NOMO-1 treated with DMSO at 0.1 percent for 48 hours (cell line): ENCODE results near the gene ATP8B4.
A peak's percentile ranks its signal among the peaks of the same experiment; 100 is the strongest.
"Not testable (repeated sequence)": the region's sequence is repeated elsewhere in the genome, so short reads cannot be mapped to it uniquely, and the experiment has no call there.

Experiments used
- DNase-seq: peaks from one replicate; lab custom pipeline; 2025; ENCODE audit not compliant: unreplicated experiment; lab: John Stamatoyannopoulos, UW

Gene ATP8B4, protein sequence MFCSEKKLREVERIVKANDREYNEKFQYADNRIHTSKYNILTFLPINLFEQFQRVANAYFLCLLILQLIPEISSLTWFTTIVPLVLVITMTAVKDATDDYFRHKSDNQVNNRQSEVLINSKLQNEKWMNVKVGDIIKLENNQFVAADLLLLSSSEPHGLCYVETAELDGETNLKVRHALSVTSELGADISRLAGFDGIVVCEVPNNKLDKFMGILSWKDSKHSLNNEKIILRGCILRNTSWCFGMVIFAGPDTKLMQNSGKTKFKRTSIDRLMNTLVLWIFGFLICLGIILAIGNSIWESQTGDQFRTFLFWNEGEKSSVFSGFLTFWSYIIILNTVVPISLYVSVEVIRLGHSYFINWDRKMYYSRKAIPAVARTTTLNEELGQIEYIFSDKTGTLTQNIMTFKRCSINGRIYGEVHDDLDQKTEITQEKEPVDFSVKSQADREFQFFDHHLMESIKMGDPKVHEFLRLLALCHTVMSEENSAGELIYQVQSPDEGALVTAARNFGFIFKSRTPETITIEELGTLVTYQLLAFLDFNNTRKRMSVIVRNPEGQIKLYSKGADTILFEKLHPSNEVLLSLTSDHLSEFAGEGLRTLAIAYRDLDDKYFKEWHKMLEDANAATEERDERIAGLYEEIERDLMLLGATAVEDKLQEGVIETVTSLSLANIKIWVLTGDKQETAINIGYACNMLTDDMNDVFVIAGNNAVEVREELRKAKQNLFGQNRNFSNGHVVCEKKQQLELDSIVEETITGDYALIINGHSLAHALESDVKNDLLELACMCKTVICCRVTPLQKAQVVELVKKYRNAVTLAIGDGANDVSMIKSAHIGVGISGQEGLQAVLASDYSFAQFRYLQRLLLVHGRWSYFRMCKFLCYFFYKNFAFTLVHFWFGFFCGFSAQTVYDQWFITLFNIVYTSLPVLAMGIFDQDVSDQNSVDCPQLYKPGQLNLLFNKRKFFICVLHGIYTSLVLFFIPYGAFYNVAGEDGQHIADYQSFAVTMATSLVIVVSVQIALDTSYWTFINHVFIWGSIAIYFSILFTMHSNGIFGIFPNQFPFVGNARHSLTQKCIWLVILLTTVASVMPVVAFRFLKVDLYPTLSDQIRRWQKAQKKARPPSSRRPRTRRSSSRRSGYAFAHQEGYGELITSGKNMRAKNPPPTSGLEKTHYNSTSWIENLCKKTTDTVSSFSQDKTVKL

GRCh38 chr15:50119063-50120040 is at the start of gene ATP8B4:
TSS of gene ATP8B4 (minus strand) at chr15:50119233. CDS start at chr15:50106966, 12,267 bp downstream.
- peak; percentile 63 for DNase-seq

GRCh38 chr15:50168379-50168778 is 49.3 kb upstream of the ATP8B4 start:
- no peak for DNase-seq

- DNase-seq = no peak
Measured at GRCh38 chr15:50167110-50167509, 48.1 kb upstream of the ATP8B4 start.

DNA sequence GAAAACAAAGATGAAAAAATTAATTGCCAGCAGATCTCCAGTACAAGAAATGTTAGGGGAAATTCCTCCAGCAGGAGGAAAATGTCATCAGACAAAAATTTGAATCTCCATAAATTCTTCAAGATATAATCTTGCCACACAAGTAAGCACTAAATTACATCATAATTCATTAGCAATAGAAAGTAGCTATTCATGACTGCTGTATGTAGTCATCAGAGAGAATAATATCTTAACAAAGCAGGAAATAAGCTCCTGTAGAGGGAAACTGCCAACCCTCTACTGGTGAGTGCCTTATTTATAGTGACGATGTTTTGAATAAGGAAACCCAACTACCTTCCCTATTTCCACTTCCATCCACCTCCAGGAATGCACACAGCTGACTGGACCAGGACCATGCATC is 47.2 kb upstream of the ATP8B4 start:
- DNase-seq = no peak

DNA sequence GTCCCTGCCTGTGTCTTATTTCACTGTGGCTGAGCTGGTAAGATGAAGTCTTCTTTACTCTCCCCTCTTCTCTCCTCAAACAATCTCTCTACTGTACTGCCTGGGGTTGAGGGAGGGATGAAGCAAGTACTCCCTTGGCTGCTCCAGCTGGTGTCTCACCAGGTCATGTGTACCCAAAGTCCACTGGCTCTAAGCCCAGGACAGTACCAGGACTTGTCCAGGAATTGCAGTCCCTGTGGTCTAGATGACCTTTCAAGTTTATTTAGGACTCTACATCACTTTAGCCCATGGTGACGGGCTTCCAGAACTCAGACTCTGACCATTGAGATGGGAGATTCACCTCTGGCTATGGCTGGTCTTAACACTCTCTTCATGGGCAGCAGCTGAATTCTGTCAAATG is 45.4 kb upstream of the ATP8B4 start:
- no peak for DNase-seq

DNA sequence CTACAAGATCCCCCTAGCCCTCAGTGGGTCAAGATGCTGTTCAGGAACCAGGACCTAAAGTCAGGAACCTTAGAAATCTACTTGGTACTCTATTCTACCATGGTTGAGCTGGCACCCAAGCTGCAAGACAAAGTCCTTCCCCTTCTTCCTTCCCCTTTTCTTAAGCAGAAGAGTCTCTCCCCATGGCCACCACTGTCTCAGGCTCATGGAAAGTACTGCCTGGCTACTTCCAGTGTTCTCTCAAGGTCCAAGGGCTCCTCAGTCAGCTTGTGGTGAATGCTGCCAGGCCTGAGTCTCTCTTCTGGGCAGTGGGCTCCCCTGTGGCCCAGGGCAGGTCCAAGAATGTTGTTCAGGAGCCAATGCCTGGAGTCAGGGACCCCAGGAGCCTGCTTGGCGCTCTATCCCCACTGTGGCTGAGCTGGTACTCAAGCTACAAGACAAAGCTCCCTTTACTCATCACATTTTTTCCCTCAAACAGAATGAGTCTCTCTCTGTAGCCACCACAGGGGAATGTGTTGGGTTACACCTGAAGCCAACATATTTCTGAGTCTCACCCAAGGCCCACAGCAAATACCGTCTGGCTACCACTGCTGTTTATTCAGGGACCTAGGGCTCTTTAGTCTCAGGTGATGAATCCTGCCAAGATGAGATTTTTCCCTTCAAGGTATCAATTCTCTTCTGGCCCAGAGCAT is 44.8 kb upstream of the ATP8B4 start:
- peak; percentile 57 for DNase-seq

- DNase-seq = no peak
Measured at GRCh38 chr15:50162969-50163718, 44.1 kb upstream of the ATP8B4 start.

DNA sequence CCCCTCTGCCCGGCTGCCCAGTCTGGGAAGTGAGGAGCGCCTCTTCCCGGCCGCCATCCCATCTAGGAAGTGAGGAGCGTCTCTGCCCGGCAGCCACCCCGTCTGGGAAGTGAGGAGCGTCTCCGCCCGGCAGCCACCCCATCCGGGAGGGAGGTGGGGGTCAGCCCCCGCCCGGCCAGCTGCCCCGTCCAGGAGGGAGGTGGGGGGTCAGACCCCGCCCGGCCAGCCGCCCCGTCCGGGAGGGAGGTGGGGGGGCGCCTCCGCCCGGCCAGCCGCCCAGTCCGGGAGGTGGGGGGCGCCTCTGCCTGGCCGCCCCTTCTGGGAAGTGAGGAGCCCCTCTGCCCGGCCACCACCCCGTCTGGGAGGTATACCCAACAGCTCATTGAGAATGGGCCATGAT is 39.2 kb upstream of the ATP8B4 start:
- DNase-seq = not testable (repeated sequence)

GRCh38 chr15:50151476-50151875 is 32.4 kb upstream of the ATP8B4 start:
- DNase-seq = no peak

- no peak for DNase-seq
Measured at GRCh38 chr15:50150851-50151250, 31.8 kb upstream of the ATP8B4 start.

DNA sequence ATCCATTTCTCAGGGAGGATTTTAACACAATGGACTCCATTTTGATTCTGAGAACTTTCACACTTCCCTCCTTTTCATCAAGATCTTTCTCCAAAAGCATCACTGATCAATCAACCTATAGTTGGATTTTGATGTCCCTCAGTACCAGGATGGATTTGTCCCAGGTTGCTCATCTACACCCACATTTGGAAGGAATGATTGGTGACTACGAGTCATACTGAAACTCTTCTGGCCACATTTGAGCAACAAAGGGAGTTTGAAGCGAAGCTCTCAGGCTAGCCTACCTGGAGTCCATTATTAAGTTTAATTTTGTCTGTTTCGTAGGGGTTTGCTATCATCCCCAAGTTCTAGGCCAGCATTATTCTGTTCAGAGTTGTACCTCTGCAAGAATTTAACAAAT is 31.3 kb upstream of the ATP8B4 start:
- no peak for DNase-seq

DNA sequence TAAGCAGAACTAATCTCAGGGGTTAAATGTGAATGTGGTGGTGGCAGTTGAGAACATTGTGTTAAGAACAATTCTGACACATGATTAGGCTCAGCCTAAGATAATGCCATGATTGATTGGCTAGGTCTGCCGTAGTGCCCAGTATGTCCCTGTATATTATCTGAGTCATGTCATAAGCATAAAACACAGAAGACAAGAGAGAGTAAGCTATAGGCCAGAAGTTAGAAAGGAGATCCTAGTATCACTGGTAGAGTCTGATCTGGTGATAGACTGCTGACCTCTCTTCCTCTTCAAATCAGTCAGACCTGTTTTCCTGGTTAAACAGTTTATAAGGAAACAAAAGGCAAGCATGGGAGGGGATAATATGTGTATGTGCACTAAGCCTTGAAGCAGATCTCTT is 30.1 kb upstream of the ATP8B4 start:
- DNase-seq = no peak

GRCh38 chr15:50148362-50148963 is 29.4 kb upstream of the ATP8B4 start:
- no peak for DNase-seq

- no peak for DNase-seq
Measured at GRCh38 chr15:50146632-50147031, 27.6 kb upstream of the ATP8B4 start.

DNA sequence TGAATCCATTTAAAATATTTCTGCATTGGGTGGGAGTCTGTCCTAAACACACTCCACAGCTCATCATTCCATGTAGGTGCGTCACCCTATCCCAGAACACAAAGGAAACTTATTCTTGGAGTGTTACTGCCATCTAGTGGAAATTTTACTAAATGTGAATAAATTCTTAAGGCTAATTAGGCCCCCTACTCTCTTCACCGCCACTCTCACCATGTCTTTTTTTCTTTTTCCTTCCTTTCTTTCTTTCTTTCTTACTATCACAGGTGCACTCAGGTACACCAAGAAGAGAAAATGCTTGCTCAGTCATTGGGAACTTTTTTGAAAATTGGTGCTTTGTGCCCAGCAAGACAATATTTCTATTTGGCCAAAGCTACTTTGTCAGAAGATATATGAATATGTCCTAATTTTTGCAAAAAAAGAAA is 26.4 kb upstream of the ATP8B4 start:
- peak; percentile 41 for DNase-seq

- no peak for DNase-seq
Measured at GRCh38 chr15:50144341-50145120, 25.5 kb upstream of the ATP8B4 start.

DNA sequence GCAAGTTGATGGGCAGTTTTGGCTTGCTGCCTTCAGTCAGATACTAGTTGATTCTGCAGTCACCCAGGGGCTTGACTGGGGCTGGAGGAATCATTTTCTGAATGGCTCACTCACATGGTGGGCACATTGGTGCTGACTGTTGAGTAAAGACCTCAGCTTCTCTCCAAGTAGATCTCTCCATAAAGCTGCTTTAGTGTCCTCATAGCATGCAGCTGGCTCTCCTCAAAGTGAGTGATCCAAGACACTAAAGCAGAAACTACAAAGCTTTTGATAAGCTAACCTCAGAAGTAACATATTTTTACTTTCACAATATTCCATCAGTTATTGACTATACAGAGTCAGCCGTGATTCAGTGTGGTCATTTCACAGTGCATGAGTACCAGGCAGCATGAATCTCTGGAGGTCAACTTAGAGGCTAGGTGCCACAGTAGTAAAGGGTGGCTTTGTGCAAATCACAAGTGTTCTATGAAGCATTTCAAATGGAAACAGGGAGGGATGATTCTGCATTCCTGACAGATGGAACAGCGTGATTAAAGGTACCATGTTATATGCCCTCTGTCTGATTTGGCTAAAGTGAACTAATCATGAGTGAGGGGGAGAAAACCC is 24.3 kb upstream of the ATP8B4 start:
- no peak for DNase-seq
